GM18517 (cell line): ENCODE data around the gene KCND2.

ENCODE experiments used
- ATAC-seq: cut with Tn5 transposase; IDR thresholded peaks from one replicate; pipeline ENCODE4 v1.9.1; 2021; ENCODE audit warnings: mild to moderate bottlenecking, moderate library complexity; ENCODE audit not compliant: unreplicated experiment

Gene KCND2

DNA sequence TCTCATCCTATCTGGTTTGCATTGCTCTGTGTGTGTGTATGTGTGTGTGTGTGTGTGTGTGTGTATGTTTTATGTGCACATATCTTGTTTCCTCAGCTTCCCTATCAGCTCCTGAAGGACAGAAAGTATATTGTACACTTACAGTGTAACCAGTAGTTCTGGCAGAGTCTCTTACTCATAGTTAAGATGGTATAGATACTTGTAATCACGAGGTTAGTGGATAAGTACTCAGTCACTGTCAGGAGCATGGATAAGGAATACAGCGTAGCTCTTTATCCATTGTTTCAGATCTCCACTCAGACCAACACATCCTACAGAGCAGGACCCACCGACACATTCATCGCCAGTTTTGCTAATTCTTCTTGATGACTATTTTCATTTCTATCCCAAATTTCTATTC, 309.9 kb downstream of the KCND2 start:
- no peak for ATAC-seq

DNA sequence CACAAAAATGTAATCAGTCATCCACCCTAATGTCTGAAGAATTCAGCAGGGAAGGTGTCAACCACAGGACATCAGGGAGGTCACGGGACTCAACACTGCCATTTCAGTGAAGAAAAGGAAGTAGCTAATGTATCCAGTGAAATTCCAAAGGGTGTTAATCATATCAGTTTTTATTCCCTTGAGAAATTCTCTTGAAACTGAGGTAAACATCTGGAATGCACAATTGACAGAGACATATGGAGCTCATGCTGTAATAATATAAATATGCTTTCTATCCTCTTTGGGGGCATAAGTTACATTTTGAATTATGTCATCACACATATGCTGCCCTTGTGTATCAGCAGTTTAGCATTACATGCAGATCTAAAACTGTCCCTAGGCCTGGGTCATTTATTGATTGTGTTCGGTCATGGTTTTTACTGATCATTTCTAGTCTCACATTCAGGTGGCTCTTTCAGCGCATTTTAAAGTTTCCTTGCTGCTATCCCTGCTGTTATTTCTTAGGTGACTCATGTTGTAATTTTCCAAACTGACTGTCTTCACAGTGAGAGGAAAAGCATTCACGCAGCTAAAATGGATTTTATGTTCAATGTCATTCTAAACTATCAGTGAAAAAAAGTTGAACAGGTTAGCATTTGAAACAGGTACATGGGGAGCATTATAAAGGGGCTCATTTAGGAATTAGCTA, 311.1 kb downstream of the KCND2 start:
- ATAC-seq: no peak

- ATAC-seq: no peak
Observed at GRCh38 chr7:120586571-120586970, 313.6 kb downstream of the KCND2 start.

DNA sequence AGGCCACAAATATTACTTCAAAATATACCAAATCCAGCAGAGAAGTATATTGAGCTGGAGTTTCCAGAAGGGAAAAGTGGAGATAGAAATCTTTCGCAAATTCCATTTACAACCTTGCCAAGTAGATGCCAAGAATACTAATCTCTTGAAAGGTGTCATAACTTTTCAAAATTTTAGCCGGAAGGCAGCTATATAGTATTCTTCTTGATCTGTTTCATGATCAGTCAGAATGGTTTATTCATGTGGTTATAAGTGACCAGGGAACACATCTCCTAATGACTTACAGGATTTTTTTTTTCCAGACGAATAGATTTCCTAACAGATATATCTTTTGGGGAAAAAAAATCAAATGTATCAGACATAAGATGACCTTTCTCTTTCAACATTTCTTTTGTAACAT, 314.3 kb downstream of the KCND2 start:
- no peak for ATAC-seq

DNA sequence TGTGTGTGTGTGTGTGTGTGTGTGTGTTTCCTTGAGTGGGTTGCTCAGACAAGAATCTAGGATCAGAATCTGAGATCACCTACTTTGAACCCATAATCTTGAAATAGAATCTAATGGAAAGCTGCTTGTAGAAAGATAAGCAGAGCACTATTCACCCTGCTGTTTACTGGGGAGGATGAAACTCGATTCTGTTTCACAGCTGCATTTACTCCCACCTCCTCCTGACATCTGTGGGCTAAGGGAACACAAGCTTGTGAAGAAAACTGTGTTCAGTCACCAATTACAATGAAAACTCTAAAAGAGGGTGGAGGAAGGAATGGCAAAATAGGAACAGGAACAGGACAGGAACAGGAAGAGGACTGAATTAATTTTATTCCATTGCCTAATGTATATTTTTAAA, 315.4 kb downstream of the KCND2 start:
- ATAC-seq: no peak

DNA sequence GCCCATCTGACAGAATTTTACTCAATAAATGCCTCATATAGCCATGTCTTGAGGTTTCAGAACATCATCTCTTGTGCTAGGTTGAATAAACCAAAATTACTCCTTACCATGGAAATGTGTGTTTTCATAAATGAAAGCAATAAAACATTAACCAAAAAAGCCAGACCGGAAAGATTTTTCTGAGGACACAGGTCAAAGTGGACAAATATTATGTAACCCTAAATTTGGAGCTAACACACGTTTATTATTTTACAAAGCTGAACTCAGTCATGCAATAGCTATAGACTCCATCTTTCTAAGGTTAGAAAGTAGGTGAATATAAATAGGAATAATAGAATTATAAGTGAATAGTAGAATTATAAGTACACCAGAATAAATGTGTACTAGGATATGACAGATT, 315.9 kb downstream of the KCND2 start:
- no peak for ATAC-seq

GRCh38 chr7:120600607-120601006, 327.6 kb downstream of the KCND2 start:
- ATAC-seq: no peak

GRCh38 chr7:120603366-120603765, 330.4 kb downstream of the KCND2 start:
- no peak for ATAC-seq

- ATAC-seq: no peak
Observed at GRCh38 chr7:120609136-120609753, 336.3 kb downstream of the KCND2 start.

DNA sequence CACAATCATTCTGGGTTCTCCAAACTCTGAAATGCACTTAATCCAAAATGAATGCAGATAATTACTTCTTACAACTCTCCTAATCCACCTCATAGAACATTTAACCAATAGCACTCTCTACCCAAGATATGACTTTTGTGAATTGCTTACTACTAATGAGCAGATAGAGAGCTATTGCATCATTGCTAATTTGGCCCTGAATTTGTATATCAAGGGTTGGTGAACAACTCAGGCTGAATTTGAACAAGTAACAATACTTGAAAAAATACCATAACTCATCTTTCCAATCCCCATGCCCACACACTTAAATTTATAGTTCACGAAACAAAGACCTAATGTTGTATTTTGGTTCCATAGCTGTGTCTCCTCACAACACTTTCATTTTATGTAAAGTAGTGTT, 339.0 kb downstream of the KCND2 start:
- no peak for ATAC-seq

GRCh38 chr7:120615703-120616102, 342.7 kb downstream of the KCND2 start:
- no peak for ATAC-seq

DNA sequence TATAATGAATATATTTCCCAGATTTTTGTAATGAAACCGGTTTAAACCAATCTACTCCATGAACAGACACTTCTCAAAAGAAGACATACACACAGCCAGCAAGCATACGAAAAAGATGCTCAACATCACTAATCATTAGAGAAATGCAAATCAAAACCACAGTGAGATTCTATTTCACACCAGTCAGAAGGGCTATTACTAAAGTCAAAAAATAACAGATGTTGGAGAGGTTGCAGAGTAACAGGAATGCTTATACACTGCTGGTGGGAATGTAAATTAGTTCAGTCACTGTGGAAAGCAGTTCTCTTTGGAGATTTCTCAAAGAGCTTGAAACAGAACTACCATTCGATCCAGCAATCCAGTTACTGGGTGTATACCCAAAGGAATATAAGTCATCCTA, 344.3 kb downstream of the KCND2 start:
- ATAC-seq: no peak

GRCh38 chr7:120628251-120628650, 355.3 kb downstream of the KCND2 start:
- no peak for ATAC-seq

- no peak for ATAC-seq
Observed at GRCh38 chr7:120639884-120640283, 366.9 kb downstream of the KCND2 start.

DNA sequence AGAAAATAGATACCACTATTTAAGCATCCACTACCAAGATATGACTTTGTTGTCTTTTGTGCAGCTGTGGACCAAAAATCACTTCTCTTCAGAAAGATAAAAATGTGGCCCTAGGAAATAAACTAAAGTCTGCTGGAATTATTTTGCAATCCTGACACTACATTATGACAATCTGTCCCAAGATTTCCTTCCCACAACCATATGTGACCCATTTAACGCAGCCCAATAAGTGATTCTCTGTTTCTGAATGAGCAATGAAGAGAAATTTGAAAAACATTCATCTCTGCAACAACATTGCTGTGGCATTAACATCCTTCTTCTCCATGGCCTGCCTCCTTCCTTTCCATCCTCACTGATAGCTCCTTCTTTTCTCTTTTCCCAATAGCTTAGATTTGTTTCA, 373.0 kb downstream of the KCND2 start:
- no peak for ATAC-seq

- ATAC-seq: no peak
Observed at GRCh38 chr7:120654241-120654640, 381.3 kb downstream of the KCND2 start.

DNA sequence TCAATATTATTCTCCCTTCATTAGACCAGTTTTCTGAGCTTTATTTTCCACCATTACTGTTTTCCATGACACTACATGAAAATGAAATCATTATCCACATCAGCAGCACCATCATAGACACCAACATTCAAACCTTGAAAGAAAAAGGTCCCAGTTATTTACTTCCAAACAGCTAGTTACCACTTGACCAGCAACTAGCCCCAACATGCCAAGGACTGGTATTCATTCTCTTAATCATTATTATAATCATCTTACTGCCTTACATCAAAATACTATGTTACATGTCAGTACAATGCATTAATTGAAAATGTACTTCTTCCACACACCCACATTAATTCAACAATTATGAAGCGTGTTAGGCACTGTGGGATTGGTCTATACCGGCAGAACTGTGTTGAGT, 385.5 kb downstream of the KCND2 start:
- ATAC-seq: no peak

- no peak for ATAC-seq
Observed at GRCh38 chr7:120662291-120662690, 389.3 kb downstream of the KCND2 start.

GRCh38 chr7:120665068-120665467, 392.1 kb downstream of the KCND2 start:
- no peak for ATAC-seq

- ATAC-seq: no peak
Observed at GRCh38 chr7:120675076-120675475, 402.1 kb downstream of the KCND2 start.

GRCh38 chr7:120677535-120677934, 404.6 kb downstream of the KCND2 start:
- no peak for ATAC-seq

DNA sequence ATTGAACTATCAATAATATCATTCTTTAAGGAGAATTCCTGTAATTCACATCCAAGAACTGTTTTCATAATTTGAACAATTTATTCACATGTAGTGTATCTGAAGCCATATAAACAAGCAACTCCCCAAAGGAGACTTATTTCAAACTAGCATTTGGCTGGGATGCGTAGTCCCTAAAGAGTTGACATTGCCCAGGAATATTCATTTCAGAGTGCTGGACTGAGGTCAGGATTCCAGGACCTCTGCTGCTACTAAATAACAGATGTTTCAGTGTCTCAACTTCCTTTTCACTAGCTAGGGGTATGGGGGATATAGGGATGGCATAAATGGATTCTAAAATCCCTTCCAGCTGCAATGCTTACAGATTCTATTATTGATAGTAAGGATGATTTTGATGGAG, 408.0 kb downstream of the KCND2 start:
- ATAC-seq: no peak

DNA sequence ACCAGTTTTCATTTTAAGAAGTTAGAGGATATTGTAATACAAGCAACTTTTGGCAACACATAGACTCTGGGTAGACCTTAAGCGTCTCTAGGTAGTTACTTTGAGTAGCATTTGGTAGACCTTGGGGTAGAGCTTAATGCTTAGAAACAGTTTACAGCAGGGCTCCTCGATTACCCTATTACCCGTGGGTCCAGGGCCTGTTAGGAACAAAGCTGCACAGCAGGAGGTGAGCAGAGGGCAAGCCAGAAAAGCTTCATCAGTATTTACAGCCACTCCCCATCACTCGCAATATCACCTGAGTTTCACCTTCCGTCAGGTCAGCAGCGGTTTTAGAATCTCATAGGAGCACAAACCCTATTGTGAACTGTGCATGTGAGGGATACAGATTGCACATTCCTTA, 411.5 kb downstream of the KCND2 start:
- no peak for ATAC-seq
